ENCODE measurements around the gene CLK3.
"Not testable (repeated sequence)": the region's sequence is repeated elsewhere in the genome, so short reads cannot be mapped to it uniquely, and the experiment has no call there.

Gene CLK3

GRCh38 chr15:74621936-74622335, 6.3 kb downstream of the CLK3 start:
- peak in 2 of 14 donors; percentile 13 to 86 for DNase-seq

- DNase-seq = no peak
These were observed 7.1 kb downstream of the CLK3 start for GRCh38 chr15:74622758-74623157.

DNA sequence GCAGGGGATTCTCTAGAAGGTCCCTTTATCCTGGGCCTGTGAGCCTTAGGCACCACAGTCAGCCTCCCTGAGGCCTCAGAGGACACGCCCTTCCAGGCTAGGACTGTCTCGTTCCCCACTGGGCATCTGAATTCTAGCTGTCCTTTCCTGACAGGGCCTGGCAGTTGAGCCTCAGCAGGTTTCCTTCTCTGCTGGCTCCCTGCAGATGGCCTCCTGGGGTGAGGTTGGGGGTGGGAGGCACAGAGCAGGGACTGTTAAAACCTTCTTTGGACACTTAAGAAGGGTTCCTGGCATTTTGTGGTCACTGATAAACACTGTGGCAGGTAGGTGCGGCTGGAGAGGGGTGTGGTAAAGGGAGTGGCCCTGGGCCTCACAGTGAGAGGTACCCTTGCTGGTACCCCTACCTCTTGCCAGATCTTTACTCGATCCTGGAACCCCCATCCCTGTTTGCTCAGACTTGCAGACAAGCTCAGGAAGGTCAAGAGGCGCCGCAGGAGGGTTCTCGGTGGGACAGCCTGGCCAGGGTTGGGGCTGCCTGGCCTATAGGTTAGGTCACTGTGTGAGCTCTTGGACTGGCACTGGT, 8.5 kb downstream of the CLK3 start:
- no peak for DNase-seq

DNA sequence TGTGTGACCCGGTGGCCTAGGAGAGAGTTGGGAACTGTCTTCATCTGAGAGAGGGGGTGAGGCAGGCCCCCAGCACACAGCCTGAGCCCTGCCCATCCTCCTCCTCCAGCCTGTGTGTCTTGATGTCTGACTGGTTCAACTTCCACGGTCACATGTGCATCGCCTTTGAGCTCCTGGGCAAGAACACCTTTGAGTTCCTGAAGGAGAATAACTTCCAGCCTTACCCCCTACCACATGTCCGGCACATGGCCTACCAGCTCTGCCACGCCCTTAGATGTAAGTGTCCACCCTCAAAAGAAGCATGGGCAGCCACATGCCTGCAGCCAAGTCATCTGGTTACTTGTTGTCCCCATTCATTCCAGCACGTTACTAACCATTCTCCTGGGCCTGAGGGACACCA, 10.1 kb downstream of the CLK3 start:
- DNase-seq = no peak

DNA sequence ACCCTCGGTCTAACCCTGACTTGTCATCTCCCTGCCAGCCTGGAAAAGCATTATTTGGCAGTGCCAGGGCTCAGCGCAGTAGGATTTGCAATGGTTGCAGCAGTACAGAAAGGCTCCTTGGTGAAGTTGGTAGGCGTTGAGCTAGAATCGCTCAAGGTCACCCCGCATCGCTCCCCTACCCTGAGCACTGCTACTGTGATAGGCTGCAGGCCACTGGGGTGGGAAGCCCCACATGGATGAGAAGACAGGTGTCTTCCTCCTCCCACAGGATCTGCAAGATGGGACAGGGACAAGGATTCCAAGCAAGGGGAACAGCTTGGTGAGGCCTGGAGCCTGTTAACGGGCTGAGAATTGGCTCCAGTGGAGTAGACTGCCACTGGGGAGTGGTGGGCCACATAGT, 10.7 kb downstream of the CLK3 start:
- DNase-seq = no peak

DNA sequence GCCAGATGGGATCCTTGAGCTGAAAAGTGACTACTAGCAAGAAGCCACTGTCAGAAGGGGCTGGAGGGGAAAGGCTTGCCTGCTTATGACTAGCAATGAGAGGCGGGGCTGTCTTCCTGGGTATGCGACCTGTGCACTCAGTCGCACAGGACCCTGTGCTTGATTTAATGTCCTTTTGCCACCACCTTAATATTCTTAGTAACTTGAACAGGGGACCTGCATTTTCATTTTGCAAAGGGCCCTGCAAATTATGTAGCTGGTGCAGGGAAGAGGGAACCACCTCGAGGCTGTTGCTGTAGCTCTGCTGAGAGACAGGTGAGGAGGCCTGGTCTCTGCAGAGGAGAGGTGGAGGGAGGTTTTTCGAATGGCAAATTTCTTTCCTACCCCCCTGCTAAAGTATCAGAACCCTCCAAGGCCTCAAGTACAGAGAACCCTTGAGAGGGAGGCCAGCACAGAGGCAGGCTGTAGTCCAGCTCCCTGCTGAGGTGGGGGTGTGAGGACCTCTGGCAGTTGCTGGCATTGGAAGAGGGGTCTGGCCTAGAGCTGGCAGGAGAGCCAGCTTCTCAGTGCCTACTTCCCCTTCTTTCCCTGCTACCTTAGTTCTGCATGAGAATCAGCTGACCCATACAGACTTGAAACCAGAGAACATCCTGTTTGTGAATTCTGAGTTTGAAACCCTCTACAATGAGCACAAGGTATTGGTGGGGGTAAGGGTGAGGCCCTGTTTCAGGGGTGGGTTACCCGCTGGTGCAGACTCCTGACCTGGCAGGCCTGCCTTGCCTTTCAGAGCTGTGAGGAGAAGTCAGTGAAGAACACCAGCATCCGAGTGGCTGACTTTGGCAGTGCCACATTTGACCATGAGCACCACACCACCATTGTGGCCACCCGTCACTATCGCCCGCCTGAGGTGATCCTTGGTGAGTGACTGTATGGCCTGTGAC, 11.4 kb downstream of the CLK3 start:
- DNase-seq = peak in 3 of 14 donors; percentile 19 to 44 (median 24)

GRCh38 chr15:74627766-74628165, 12.1 kb downstream of the CLK3 start:
- no peak for DNase-seq

- DNase-seq = no peak
These were observed 12.6 kb downstream of the CLK3 start for GRCh38 chr15:74628199-74628598.

DNA sequence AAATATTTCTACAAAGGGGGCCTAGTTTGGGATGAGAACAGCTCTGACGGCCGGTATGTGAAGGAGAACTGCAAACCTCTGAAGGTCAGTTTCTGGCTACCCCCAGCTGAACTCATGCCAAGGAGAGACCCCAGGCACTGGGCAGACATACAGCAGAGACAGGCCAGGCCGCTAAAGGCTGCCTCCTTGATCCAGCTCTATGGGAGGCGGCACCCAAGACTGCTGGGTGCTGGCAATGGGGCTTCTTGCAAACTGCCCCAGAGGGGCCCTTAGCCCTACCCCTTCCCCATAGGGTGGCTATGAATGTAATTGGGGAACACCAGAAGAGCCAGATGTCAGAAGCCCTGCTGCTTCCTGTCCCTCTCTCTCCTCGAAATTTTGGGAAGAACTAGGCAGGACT, 13.3 kb downstream of the CLK3 start:
- no peak for DNase-seq

DNA sequence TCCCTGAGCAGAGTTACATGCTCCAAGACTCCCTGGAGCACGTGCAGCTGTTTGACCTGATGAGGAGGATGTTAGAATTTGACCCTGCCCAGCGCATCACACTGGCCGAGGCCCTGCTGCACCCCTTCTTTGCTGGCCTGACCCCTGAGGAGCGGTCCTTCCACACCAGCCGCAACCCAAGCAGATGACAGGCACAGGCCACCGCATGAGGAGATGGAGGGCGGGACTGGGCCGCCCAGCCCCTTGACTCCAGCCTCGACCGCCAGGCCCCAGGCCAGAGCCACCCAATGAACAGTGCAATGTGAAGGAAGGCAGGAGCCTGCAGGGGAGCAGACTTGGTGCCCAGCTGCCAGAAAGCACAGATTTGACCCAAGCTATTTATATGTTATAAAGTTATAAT, 14.1 kb downstream of the CLK3 start:
- DNase-seq = not testable (repeated sequence)

DNA sequence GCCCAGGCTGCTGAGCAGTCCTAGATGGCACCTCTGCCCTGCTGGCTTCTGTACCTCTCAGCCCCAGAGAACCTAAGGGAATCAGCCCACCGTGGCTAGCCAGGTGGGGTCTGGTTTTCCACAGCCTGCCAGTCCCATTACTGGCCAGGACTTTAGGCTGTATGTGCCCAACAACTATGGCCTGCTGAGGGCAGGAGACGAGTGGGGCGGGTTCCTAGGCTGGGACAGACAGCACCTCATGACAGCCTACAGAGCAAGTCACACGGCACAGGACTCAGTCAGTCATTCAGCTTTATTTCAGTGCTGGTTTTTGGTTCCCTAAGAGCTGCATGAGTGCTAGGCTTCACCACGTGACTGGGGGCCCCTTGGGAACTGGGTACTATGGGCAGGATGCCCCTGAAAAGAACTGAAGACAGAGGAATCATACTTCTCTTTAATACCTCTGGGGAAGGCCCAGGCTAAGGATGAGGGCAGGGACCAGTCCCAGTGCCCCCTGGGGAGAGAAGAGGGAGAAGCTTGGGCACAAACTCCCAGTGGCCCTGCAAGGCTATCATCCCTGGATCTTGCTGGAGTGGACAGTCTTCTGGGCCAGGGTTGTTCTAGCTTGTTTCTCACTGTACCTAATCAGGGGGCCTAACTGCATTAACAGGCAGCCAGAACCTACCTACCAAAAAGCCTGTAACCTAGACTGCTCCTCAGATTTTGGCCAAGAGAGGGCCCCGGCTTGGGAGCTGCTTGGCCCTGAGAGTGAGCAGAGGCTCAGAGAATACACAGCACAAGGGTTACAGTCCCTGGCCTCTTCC, 14.8 kb downstream of the CLK3 start:
- no peak for DNase-seq

- no peak for DNase-seq
These were observed 15.4 kb downstream of the CLK3 start for GRCh38 chr15:74631087-74631385.

DNA sequence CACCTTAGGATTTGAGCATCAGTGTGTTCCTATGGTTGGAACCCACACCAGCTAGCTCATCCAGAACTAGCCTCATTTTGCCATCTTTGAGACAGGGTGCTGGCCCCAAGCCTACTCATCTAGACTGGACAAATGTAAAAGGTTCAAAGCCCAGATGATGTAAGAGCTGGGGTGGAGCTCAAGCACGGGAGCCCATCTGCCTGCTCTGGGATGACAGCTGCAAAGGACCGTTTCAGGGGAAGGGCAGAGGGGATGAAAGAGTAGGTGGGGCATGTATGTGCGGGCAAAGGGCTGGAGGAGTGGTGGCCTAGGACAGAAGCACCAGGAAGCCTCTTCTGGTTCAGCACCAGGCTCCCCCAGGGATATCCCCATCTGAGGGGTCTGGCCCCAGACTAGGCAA, 15.8 kb downstream of the CLK3 start:
- DNase-seq = no peak

DNA sequence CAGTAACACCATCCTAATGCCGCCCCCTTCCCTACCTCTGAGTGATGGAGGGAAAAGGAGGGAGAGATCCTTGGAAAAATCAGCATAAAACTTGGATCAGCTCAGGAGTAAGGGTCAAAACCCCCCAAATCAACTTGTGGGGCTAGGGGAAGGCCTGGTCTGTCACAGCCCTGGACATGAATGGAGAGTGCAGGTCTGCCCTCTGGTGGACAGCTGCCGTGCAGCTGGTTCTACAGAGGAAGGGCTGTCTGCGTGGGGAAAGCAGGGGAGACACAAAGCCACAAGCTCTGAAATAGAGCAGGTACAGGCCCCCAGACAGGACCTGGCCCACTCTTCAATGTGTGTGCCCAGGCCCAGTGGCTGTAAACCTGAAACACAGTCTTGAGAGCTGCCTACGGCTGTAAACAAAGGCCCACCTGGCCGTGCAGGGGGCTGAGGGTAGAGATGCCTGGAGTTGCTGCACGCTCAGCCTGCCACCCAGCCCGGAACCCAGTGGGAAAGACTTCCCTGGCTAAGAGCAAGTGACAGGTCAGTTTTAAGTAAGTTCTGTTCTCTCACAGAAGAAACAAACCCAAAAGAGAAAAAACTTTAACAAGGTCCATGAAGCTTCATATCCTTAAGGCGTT, 16.4 kb downstream of the CLK3 start:
- peak in 8 of 14 donors; percentile 8 to 58 (median 21) for DNase-seq

DNA sequence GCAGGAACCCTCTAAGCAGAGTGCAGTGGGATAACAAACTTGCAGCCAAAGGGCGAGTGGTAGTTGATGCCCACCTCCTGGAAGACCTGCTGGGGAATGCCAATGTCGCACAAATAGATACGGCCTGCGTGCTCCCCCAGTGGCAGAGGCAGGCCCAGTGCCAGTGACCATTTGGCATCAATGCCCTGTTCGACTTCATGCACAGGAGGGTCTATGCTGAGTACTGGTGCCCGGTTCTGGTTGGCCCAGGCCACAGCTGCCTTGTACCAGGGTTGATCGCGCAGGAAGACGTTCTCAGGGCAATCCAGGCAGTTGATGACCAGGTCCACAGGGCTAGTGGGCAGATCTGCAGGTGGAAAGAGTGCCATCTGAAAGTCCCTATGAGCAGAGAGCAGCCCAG, 17.0 kb downstream of the CLK3 start:
- no peak for DNase-seq

DNA sequence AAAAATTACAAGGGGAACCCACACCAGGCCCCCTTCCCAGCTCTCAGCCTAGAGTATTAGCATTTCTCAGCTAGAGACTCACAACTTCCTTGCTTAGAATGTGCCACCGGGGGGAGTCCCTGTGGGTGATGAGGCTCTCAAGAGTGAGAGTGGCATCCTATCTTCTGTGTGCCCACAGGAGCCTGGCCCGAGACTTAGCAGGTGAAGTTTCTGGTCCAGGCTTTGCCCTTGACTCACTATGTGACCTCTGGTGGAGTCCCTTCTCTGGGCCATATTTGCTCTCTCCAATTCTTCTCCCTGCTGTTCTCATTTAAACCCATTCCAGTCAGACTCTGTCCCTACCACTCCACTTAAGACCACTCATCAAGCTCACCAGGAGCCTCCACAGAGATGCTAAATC, 18.1 kb downstream of the CLK3 start:
- DNase-seq = no peak

DNA sequence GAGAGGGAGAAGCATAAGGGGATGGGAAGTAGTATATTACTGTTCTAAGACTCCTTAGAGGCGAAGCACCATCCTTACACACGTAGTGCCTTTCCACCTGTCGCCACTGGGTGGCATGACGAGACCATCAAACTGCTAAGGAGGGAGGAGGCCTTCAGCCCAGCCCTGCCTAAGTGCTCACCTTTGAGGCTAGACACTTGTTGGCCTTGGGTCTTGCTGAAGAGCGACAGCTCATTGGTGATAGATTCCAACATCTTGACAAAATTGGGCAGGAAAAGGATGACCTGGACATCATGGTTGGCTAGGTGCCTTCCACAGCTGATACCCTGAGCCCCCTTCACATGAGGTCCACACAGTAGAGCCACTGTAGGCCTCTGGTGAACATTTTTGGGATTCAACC, 19.6 kb downstream of the CLK3 start:
- peak in 7 of 14 donors; percentile 11 to 54 (median 22) for DNase-seq

DNA sequence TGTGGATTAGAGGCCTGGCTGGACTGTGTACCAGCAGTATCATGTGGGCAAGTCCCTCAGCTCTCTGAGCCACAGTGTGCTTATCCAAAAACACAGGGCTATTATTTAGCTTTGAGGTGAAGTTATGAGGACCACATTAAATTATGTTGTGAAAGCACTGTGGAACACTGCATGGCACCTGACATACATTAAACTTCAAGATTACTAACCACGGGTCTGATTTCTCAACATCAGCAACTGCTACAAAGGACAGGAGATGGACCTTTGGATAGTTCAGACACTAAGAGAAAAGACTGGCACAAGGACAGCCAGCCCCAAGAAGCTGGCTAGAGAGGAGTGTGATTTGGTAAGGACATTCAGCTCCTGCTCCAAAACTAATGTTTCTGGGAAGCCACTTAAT, 21.3 kb downstream of the CLK3 start:
- DNase-seq = no peak

GRCh38 chr15:74641151-74641550, 25.5 kb downstream of the CLK3 start:
- no peak for DNase-seq

DNA sequence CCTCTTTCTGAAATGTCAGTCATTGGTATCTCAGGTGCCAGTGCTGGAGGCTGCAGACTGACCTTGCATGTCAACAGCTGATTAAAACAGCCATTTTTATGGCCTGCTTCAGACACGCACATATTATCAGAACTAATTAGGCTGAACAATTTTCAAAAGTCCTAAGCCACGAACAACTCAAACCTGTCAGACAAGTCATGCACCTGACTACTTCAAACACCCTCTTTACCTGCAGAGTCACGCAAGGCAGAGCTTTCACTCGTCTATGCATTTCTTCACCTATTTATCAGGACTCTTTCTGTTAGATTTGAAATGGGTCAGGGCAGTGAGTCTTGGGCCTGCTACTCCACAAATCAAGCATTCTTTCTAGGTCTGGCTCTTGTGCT, 26.7 kb downstream of the CLK3 start:
- no peak for DNase-seq

DNA sequence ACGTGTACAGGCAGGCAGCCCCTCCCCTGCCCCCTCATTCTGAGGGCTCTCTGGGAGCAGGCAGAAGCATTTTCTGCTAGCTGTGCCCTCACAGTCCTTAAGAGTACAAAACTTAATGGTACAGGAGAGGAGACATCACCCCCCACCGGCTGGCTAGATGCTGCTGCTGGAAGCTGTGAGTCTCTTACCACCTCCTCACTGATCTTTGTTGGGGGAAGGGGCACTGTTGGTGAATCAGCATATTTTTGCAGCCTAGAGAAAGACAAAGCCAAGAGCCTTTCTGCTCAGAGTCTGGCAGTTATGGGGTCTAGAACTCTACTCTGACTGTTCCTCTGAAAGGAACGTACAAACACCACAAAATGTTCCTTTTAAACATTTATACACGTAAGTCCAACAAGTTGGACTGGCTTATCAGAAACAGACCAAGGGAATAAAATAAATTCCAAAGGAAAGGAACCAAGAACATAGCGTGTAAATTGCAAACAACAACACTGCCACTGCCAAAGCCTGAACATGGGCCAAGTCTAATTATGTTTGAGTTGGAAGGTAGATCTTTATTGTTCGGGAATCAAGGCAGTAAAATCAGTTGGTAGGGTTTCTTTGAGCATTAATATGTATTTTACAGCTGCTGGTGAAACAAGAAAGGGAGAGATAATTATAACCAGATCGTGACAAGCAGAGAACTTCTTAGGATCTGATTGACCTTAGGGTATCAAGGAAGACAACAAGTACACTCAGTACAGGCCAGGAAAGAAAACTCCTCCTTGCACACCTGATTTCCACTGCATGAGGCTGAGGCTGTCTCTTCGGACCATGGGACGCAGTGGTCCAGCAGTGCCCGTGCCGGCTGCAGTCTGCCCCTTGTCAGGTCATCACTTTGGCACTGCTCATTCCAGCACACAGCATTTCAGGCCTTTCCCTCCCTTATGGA, 27.4 kb downstream of the CLK3 start:
- DNase-seq = no peak

GRCh38 chr15:74643665-74644204, 28.1 kb downstream of the CLK3 start:
- no peak for DNase-seq

Measured in C1 segment of cervical spinal cord (tissue), 14 donors.